Iris pigment epithelial cell (primary cell): Measurements from ENCODE around the gene OR56A3.
"Not testable (repeated sequence)": the region's sequence is repeated elsewhere in the genome, so short reads cannot be mapped to it uniquely, and the experiment has no call there.

Source experiments
- DNase-seq: peaks from one replicate; pipeline ENCODE4 v3.0.0-alpha.2; 2011; ENCODE audit warnings: low read depth

Gene OR56A3

GRCh38 chr11:5941951-5942350 is at the start of gene OR56A3:
Gene OR56A3, plus strand, starts transcription at chr11:5942251. Its CDS starts 5,096 bp downstream, at chr11:5947347.
- no peak for DNase-seq

GRCh38 chr11:5892908-5893307 is 49.1 kb upstream of the OR56A3 start, which contains the start of gene OR52E5:
Gene OR52E5, plus strand, starts transcription at chr11:5893208. Its CDS starts 7,569 bp downstream, at chr11:5900777.
- DNase-seq = no peak

GRCh38 chr11:5899534-5899933 is 42.5 kb upstream of the OR56A3 start:
- no peak for DNase-seq

GRCh38 chr11:5910540-5910939 is 31.5 kb upstream of the OR56A3 start:
- DNase-seq = no peak

GRCh38 chr11:5922749-5923426 is 19.2 kb upstream of the OR56A3 start:
- peak; percentile 39 for DNase-seq

- no peak for DNase-seq
Measured at GRCh38 chr11:5923427-5923776, 18.6 kb upstream of the OR56A3 start.

GRCh38 chr11:5923794-5924193 is 18.3 kb upstream of the OR56A3 start:
- no peak for DNase-seq

GRCh38 chr11:5928271-5928670 is 13.8 kb upstream of the OR56A3 start:
- no peak for DNase-seq

GRCh38 chr11:5928811-5929210 is 13.2 kb upstream of the OR56A3 start:
- no peak for DNase-seq

- no peak for DNase-seq
Measured at GRCh38 chr11:5929571-5930368, 12.3 kb upstream of the OR56A3 start.

- no peak for DNase-seq
Measured at GRCh38 chr11:5930614-5931013, 11.4 kb upstream of the OR56A3 start.

GRCh38 chr11:5931061-5931460 is 11.0 kb upstream of the OR56A3 start:
- no peak for DNase-seq

- no peak for DNase-seq
Measured at GRCh38 chr11:5932671-5933070, 9.4 kb upstream of the OR56A3 start.

GRCh38 chr11:5933116-5933515 is 8.9 kb upstream of the OR56A3 start:
- DNase-seq = no peak

GRCh38 chr11:5937868-5938602 is 4.0 kb upstream of the OR56A3 start:
- no peak for DNase-seq

GRCh38 chr11:5938603-5938965 is 3.5 kb upstream of the OR56A3 start:
- DNase-seq = no peak

- no peak for DNase-seq
Measured at GRCh38 chr11:5940748-5941147, 1.3 kb upstream of the OR56A3 start.

GRCh38 chr11:5955586-5955985 is 13.5 kb downstream of the OR56A3 start:
- no peak for DNase-seq

- DNase-seq = not testable (repeated sequence)
Measured at GRCh38 chr11:5960704-5961320, 18.8 kb downstream of the OR56A3 start.

- DNase-seq = no peak
Measured at GRCh38 chr11:5966958-5967357, 24.9 kb downstream of the OR56A3 start.

- DNase-seq = no peak
Measured at GRCh38 chr11:5967708-5968107, 25.7 kb downstream of the OR56A3 start.

- no peak for DNase-seq
Measured at GRCh38 chr11:5968394-5968793, 26.3 kb downstream of the OR56A3 start, which contains the start of gene OR56A5. Gene OR56A5, minus strand, starts transcription at chr11:5968494. Its CDS starts 0 bp downstream, at chr11:5968494.
